SU-DHL-6 (cell line): ENCODE data around the gene MACF1.

Experiments
- EZH2phosphoT487 ChIP-seq: fragments of 200-600 bp; sonication (generic), shearing (Covaris generic); conservative IDR thresholded peaks from 2 replicates; pipeline ENCODE4 v1.6.1; 2018; ENCODE audit warnings: mild to moderate bottlenecking, antibody characterized with exemption, low read length, moderate library complexity, mixed read lengths
- TF ChIP-seq, protein P1 (sequence below): fragments of 200-600 bp; sonication (generic); IDR thresholded peaks from one replicate; pipeline ENCODE4 v1.5.1; 2017; ENCODE audit warnings: antibody characterized with exemption, mild to moderate bottlenecking, low read length, moderate library complexity; ENCODE audit not compliant: insufficient read depth, poor library complexity, severe bottlenecking

DNA sequence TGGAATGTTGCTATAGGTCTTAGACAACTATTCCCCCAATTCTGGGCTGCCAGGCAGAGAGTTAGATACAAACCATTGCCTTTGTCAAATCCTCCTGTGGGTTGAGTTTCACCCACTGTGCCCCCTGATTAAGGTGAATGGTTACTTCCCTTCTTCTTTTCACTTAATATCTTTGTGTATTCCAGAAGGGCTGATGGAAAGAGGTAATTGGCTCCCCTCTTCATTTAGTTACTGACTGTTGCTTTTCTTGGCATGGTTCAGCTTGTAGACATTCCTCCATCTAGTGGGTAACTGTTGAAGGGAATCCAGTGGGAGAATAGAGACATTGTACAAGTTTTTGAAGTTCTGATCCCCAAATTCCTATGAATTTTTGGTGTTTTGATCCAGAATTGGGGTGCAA is 43.8 kb upstream of the MACF1 start:
- TF ChIP-seq, protein P1, sequence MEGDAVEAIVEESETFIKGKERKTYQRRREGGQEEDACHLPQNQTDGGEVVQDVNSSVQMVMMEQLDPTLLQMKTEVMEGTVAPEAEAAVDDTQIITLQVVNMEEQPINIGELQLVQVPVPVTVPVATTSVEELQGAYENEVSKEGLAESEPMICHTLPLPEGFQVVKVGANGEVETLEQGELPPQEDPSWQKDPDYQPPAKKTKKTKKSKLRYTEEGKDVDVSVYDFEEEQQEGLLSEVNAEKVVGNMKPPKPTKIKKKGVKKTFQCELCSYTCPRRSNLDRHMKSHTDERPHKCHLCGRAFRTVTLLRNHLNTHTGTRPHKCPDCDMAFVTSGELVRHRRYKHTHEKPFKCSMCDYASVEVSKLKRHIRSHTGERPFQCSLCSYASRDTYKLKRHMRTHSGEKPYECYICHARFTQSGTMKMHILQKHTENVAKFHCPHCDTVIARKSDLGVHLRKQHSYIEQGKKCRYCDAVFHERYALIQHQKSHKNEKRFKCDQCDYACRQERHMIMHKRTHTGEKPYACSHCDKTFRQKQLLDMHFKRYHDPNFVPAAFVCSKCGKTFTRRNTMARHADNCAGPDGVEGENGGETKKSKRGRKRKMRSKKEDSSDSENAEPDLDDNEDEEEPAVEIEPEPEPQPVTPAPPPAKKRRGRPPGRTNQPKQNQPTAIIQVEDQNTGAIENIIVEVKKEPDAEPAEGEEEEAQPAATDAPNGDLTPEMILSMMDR, result no peak
- no peak for TF ChIP-seq EZH2phosphoT487
